ENCODE data around the gene CTSZ.
A peak's percentile ranks its signal among the peaks of the same experiment; 100 is the strongest.
"Not testable (repeated sequence)": the region's sequence is repeated elsewhere in the genome, so short reads cannot be mapped to it uniquely, and the experiment has no call there.

The CTSZ gene

DNA sequence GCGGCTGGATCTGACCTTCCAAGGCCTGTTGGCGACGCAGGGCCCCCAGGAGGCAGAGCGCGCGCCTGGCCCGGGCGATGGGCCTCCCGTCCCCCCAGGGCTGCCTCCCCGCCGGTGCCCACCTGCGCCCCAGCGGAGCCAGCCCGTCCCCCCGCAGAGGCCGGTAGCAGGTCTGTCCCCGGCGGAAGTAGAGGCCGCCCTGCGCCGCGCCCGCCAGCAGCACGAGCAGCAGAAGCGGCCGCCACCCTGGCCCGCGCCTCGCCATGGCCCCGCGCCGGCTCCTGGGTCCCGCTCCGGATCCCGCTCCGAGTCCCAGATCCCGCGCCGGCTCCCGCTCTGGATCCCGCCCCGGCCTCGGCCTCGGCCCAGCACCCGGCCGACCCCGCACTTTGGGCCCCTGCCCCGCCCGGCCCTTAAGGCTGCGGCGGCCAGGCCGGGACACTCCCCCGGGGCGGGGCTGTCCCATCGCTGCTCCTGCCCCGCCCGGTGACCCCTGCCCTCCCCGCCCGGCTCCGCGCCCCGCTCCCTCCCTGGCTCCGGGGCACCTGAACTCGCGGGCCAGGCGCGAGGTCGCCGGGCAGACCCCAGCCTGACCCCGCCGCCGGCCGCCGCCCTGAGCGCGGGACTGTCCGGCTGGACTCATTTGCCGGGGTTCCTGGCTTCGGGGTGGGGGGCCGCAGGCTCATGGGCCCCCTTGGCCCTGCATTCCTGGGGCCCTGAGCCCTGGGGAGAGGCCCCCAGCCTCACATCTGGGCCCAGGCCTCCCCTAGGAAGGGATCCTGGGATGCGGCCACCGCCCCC lies at the start of gene CTSZ:
CTSZ (minus strand) TSS at position 391 of the 801 bp plus-strand sequence; CDS start at position 265, 126 bp downstream.
- peak in 1 of 2 experiments; percentile 38 for DNase-seq

DNA sequence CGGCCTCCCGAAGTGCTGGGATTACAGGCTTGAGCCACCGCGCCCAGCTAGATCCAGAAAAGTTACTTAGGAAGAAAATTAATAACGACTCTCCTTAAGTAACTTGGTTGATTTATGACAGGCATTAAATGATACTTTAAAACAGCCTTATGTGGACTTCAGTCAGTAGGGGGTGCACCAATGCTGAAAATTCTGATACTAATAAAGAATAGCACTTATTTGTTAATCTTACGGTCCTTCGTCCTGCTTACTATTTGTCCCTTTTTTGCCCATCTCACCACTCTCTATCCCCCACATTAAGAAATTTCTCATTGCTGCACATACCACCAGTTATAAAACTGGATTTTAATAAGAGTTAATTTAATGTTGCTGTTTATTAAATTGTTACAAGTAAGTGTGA lies 48.2 kb upstream of the CTSZ start:
- DNase-seq = peak in 1 of 2 experiments; percentile 13

DNA sequence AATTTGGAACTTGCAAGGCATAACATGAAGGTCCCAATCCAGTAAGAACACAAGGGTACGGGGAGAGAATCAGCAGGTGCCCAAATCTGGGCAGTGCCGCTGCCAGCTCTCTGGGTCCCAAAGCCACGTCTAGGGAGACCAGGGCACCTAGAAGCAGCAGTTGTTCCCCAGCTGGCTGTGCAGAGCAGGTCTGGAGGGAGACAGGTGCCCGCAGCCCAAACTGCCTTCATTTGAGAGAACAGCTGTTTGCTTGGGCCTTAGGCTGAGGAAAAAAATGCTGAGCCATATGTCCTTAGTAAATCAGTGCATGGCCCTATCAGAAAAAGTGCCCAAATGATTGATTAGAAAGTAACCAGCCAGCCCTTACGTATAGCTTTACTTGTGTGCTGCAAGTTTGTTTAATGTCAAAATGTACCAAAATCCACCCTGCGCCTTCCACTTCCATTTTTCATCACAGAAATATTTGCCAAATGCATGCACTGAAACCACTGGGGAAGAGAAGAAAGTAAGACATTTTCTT lies 44.7 kb upstream of the CTSZ start:
- no peak for DNase-seq

DNA sequence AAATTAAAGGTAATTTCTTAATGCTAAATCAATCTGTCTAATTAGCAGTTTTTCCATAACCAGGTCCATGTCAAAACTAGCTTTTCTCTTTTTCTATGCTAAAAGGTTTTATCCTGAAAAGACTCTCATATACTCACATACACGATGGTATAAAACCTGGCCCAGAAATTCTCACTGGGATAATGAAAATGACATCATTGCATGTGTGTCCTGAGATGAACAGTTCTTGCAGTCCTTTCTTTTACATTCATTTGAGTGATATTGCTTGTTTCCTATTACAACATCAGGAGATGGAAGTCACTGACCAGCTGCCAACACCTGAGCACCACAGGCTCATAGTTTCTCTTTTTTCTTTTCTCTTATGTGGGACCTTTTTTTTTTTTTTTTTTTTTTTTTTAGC lies 43.4 kb upstream of the CTSZ start:
- no peak for DNase-seq

DNA sequence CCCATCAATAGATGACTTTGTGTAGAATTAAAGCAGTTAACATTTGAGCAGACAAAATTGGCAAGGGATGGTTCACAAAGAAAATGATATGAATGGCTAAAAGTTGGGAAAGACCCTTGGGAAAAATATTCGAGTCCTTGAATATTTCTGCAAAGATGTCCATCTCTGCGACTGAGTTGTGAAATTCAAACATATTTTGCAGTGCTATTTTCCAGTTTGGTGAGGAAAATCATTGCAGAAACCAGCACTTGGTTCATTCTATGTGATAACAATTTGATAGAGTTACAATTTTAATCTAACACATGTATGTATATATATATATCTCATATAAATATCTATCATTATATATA lies 41.6 kb upstream of the CTSZ start:
- DNase-seq = no peak

DNA sequence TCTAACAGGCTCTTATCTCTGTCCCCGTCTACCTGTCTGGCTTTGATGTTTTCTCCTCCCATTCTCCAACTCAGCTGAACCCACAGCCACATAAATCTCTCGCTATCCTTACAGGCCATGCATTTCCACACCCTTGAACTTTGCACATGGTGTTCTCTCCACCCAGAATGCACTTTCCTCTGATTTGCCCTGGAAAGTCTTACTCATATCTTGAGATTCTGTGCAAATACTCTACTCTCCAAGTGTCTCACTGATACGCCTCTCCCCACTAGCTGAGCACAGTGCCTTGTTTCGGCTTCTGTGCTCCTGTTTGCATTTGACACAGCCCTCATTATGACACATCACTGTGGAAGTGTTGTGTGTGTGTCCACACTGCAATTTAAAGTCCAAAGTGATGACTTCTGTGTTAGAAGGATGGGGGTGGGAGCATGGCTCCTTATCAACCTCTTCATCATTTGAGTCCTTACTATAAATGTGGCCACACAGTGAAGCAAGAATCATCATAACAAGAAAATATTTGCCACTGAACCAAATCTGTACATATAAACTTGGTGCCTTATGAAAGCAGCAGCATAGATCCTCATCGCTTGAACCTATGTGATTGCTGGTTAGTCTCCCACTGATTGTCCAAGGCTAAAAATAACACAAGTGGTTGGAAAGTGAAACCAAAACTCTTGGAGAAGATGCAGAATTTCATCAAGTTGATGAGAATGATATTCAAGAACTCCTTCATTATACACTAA lies 41.1 kb upstream of the CTSZ start:
- no peak for DNase-seq

DNA sequence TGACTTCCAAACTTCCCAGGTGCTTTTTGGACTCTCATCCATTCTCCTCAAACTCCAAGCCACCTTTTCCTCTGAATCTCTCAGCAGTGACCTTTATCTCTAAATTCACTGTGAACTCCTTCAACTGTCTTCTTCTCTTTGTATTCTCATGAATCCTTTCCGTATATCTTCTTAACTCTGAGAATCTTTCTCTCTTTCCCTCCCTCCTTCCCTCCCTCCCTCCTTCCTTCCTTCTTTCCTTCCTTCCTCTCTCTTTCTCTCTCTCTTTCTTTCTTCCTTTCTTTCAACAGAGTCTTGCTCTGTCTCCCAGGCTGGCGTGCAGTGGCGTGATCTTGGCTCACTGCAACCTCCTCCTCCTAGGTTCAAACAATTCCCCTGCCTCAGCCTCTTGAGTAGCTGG lies 39.8 kb upstream of the CTSZ start:
- no peak for DNase-seq

DNA sequence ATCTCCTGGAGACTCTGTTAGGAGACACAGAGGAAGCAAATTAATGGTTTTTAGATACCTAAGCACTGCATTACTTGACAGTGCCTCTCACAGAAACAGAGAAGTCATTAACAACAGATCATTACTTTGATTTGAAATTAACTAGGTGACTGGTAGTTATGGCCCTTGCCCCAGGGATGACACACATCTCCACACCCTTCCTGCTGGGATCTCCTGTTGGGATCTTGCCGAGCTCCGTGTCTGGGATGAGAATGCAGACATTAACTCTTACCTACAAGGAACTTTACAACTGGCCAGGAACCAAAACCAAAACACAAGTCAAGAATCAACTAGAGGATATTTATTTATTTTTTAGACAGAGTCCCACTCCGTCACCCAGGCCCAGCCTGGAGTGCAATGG lies 37.7 kb upstream of the CTSZ start:
- no peak for DNase-seq

DNA sequence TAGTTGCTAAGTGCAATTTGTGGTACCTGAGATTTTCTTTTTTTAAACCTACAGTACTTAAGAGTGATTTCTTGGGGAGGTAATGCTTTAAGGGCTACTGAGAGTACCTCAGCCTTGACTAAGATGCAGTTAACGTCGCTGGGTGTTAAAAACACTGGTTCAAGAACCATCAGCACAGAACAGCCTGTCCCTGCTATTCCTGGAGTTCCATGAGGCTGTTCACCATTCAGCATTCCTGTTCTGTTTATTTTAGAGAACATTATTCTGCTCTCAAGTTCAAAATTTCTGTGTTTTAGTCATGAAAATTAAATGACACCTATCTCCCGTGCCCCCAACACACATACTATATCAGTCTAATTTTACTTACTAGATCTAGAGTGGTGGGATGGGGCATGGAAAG lies 37.2 kb upstream of the CTSZ start:
- DNase-seq = no peak

DNA sequence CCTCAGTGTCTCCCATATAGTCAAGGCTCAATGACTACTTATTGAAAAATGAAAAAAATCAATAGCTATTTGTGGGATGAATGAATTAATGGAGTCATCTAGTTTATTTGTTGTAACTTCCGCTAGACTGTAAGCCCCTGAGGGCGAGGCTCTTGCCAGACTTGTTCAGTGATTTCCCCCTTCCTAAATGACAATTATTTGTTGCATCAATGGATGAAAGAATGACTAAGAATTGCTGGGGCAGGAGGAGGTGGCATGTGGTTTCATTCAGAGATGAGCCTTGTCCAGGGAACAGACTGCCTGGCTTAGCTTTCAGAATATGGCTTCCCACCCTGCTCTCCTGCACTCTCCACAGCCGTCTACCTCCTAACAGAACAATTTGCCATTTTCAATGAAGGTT lies 36.6 kb upstream of the CTSZ start:
- no peak for DNase-seq

DNA sequence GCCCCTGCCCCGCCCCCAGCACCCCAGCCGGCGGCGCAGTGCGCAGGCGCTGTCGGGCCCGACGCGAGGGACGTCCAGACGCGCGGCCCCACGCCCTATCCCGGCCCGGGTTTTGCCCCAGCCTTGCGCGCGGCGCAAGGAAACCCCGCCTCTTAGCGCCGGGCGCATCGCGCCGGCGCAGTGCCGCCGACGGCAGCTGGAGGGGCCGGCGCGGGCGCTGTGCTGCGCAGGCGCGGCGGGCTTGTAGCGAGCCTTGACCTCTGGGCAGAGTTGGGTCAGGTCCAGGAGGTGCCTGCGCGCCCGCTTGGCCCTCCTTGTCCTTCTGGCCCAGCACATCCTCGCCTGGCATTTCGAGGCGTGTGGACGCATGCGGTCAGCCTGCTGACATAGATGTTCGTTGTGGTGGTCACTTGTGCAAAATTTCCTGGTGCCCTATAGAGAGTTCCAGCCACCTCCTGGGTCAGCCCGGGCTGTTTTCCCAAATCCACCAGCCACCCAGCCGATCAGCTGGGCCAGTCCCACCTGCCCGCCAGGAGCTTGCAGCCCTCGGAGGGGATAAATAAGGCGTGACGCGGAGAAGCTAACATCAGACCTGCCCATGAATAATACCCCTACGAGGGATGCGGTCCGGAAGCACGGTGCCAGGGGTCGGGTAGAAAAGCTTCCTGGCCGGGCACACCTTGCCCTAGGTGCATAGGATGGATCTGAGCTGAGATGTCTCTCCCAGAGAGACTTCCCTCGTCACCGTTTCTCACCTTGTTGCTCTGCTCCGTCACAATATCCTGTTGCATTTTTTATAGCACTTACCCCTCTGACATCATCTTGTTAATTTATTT lies 36.0 kb upstream of the CTSZ start:
- DNase-seq = peak; percentile 72 to 91

DNA sequence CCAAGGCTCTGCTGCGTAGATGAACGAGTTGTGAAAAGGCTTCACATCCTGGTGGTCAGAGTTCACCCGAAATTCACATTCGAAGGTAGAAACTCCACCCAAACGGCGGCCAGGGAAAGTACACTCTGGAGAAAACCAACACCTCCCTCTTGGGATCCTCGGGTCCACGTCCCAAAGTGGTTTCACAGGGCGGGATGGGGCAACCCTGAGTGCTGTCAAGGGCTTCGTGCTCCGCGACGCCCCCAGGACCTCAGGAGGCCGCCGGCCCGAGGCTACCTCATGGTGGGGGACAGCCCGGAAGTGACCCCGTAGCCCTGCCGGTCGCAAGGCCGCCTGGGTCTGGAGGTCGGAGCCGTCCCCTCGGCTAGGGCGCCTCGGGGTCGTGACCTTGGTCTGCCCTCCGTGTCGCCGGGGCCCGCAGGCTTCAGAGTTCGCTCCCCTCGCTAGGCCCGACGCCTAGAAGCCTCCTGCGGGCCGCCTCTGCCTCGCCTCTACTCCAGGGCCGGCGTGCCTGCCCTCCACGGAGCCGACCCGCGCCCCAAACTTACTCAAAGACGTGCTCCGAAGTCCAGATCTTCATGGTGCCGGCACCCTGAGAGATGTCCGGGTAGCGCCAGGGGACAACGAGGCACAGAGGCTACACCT lies 35.2 kb upstream of the CTSZ start, which contains the start of gene PRELID3B:
PRELID3B (minus strand) TSS at position 636 of the 645 bp plus-strand sequence; CDS start at position 580, 56 bp downstream.
- DNase-seq = peak; percentile 42 to 44

DNA sequence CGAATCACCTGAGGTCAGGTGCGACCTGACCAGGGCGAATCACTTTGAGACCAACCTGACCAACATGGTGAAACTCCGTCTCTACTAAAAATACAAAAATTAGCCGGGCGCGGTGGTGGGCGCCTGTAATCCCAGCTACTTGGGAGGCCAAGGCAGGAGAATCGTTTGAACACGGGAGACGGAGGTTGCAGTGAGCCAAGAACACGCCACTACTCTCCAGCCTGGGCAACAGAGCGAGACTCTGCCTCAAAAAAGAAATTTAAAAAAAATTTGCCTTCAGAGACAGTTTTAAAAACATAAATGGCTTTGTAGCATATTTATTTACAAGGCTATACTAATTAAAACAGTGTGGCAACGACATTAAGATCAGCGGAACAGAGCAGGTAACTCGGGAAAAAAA lies 34.4 kb upstream of the CTSZ start:
- not testable (repeated sequence) for DNase-seq

DNA sequence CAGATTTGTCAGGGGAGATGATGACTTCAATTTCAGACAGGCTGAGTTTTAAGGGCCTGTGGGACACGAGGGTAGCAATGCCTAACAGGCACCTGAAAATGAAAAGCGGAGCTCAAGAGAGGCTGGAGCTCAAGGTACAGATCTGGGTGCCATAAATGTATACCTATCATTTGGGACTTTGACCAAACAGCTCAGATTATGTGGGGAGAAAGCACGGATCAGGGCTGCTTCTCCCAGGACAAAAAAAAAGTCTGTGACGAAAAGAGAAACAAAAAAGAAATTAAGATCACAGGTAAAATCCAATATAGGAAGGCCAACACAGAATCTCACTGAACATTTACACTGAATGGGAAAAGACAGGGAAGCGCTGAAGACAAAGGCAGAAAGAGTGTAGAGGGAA lies 33.6 kb upstream of the CTSZ start:
- DNase-seq = no peak

DNA sequence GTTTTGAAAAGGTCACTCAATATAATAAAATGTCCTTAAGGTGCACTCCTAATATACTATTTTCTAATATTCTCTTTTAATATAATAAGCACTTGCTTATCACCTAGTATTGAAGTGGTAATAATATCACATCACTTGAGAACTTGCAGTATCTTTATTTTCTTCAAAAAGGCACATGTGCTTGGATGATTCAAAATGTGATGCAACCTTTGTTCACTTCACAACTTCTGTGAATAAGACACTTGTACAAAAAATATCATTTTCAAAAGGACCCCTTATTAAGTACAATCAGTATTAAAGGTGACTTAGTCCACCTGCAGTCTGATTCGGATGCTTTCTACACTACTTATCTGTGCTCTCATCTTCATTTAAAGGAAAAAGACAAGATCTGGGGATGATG lies 32.2 kb upstream of the CTSZ start:
- DNase-seq = no peak

DNA sequence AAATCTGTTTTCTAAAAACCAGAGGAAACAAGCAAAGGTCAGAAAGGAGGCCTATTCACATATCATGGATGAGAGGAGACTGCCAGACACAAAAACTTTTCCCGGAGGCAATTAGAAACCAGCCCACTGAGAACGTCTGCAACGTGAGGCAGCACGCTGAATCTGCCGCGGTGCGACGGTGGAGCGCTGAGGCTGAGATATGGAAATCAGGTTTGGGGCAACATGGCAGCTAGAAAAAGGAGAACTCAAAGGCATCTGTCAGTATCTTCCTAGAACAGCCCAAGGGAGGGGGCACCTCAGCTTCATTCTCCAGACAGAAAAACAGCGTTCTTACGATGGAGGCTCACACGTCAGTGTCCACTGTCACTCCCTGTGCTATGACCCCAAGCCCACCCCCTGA lies 30.3 kb upstream of the CTSZ start:
- no peak for DNase-seq

DNA sequence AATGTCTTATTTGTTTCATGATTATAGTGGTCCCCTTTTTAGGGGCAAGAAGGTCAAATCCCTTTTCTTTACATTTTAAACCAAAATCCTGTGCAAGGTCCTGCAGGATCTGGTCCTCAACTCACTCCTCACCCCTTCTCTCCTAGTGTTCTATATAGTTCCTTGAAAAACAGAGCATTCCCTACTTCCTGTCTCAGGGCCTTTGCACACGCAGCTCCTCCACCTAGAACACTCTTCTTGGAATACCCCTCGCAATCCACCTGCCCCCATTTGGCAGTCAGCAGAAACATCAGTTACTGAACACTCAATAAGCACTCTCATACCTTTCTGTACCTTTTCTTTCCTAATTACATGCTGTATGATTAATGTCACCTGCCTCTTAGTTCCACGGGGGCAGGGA lies 28.3 kb upstream of the CTSZ start:
- no peak for DNase-seq

DNA sequence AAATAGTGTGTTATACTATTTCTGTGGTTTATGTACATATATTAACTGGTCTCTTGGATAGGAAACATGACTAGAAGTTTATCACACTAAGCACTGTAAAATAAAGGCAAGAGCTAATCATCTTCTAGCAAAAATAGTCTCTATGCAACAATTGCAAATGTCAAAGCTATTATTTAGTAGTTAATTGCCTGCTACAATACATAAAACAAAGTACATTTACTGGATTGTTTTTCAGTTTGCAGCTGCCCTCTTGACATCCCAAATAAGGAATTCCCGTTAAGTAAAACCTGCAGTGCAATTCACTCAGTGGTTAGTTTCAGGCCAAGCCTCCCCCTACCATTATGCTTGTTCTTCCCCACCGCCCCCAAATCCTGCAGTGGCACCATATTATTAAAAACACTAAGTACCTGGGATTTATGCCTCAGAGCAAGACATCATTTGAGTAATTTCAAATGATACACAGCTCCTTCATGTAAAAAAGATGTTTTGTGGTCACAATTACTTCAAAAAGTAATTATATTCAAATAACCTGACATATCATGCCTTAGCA lies 26.6 kb upstream of the CTSZ start:
- no peak for DNase-seq

DNA sequence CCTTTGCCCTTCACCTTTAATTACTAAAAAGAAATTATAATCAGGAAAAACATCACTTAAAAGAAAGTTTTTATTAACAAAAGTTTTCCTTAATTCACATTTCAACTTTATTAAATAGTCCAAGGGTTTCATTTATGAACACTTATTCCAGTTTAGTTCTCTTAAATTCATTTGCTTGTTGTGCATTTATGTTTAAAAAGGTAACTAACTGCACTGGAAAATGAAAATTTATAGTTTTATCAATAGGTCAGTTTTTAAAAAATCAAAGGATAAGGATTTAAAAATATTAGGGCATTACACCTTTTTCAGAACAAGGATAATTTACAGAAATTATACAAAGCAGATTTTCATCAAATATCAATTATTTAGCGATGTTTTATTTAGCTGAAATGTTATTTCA lies 26.0 kb upstream of the CTSZ start:
- no peak for DNase-seq

DNA sequence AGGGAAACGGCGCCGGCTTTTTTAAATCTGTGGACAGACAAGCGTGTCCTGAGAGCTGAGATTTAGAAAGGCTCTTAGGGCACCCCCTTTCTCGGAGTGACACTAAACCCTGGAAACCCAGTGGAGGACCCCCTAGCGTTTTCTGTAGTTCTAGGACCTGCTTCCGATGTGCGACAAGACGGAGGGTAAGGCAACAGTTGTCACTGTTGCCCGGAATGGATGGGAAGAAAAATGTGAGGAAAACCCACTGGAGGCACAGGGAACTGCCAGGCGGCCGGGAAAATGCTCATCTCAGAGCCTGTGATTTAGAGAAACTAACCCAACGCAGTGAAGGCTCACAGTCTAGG lies 25.6 kb upstream of the CTSZ start:
- DNase-seq = peak; percentile 60 to 88

DNA sequence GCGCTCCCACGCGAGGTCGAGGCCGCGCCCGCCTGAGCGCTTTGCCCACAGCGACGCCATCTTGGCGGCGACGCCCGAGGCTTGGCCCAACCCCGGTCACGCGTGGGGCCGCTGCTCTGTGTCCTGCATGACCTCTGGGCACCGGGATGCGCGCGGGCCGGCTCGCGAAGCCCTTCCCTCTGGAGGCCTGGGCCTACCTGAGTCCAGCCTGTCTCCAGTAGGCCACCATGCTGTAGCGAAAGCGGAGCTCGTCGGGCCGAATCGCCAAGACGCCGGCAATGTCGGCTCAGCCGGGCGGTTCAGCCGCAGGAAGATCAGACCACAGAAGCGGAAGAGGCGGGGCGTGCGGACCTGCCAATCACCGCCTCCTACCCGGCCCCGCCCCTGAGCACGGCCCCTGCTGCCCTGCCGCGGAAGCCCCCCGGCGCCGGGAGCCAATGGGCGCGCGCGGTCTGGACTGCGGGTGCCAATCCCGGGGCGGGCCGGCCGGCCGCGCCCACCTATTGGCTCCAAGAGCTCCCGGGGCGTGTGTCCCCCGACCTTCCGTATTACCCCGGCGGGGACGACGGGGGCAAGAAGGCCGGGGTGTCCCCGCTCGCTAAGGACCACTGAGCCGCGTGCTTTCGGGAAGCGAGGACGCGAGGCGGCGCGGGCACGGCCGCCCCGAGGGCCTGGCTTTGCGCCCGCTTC lies 25.1 kb upstream of the CTSZ start, which contains the start of gene ATP5F1E:
ATP5F1E (minus strand) TSS at position 313 of the 690 bp plus-strand sequence; CDS start at position 229, 84 bp downstream.
- peak; percentile 89 to 97 for DNase-seq

Data from SW 1271 (cell line).